GM12801 (cell line): ENCODE results near the gene NDUFS7.

ENCODE experiments used
- TF ChIP-seq, protein P1 (sequence below): IDR thresholded peaks from one replicate; pipeline ENCODE4 v1.5.1; 2011; ENCODE audit warnings: control low read depth; ENCODE audit not compliant: insufficient read length; ENCODE audit errors: extremely low read depth

NDUFS7 gene

GRCh38 chr19:1353144-1353543, 30.6 kb upstream of the NDUFS7 start:
- TF ChIP-seq, protein P1, sequence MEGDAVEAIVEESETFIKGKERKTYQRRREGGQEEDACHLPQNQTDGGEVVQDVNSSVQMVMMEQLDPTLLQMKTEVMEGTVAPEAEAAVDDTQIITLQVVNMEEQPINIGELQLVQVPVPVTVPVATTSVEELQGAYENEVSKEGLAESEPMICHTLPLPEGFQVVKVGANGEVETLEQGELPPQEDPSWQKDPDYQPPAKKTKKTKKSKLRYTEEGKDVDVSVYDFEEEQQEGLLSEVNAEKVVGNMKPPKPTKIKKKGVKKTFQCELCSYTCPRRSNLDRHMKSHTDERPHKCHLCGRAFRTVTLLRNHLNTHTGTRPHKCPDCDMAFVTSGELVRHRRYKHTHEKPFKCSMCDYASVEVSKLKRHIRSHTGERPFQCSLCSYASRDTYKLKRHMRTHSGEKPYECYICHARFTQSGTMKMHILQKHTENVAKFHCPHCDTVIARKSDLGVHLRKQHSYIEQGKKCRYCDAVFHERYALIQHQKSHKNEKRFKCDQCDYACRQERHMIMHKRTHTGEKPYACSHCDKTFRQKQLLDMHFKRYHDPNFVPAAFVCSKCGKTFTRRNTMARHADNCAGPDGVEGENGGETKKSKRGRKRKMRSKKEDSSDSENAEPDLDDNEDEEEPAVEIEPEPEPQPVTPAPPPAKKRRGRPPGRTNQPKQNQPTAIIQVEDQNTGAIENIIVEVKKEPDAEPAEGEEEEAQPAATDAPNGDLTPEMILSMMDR = no peak

DNA sequence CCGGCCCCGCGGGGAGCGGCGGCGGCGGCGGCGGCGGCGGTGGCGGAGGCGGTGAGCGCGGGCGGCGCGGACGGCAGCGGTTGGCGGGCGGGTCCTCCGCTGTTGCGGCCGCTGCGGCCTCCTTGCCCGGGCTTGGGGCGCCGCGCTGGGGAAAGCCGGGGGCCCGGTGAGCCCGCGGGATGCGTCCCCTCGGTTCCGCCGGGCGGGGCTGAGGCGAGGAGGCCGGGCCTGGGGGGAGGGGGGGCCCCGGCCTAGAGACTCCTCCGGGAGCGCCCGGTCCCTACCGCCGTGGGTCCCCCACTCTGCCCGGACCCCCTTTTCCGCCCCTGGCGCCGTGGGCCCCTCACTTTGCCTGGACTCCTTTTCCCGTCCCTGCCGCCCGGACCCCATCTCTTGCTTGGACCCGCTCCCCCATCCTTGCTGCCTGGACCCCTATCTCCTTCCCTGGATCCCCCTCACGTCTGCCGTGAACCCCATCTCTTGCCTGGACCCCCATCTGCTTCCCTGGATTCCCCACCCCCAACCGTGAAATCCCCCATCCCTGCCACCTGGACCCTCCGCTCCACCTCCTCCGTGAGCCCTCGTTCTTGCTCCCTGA, 28.6 kb upstream of the NDUFS7 start:
- TF ChIP-seq, protein P1 = no peak

DNA sequence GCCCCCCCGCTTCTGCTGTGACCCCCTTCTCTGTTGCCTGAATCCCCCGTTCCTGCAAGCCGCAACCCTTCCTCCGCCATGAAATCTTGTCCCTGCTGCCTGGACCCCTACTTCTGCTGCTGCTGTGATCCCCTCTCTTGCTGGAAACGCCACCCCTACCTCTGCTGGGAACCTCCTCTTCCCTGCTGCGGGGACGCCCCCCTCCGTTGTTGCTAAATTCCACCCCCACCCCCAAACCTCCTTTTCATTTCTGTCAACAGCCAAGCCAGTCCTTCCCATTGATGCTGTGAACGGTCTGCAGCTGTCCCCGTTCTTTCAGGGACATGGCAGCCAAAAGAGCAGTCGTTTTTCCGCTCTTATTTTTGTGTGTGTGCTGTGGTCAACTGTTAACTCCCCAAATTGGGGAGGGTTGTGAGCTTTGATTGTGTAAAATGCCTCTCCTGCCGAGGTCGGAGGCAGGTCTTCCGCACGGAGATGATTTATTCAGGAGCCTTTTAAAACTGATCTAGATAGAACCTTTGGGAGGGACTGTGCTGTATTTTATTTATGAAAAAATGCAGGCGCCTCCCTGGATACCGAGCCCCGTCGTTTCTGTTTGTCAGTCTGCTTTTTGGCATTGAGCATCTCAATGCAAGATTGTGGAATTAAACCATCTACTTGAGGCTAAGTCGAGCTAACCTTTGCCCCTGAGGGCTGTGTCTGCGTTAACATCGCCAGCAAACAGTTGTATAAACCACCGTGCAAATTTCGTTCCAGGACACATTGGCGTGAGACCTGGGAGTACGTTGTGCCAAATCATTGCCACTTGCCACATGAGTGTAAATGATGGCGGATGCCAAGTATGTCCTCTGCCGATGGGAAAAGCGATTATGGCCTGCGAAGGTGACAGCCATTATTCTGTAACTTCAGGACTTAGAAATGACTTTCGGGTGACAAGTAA, 27.9 kb upstream of the NDUFS7 start:
- TF ChIP-seq, protein P1 = no peak

- TF ChIP-seq, protein P1 = no peak
These were observed 27.2 kb upstream of the NDUFS7 start for GRCh38 chr19:1356508-1356865.

DNA sequence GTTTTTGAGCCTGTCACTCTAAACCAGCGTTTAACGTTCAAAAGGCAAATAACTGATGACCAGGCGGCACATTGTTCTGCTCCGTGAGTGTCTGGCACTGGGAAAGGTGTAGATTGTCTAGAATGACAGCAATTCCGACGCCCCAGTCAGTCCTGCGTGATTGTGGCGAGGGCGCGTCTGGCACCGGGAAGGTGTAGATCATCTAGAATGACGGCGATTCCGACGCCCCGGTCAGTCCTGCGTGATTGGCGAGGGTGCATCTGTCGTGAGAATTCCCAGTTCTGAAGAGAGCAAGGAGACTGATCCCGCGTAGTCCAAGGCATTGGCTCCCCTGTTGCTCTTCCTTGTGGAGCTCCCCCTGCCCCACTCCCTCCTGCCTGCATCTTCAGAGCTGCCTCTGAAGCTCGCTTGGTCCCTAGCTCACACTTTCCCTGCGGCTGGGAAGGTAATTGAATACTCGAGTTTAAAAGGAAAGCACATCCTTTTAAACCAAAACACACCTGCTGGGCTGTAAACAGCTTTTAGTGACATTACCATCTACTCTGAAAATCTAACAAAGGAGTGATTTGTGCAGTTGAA, 26.1 kb upstream of the NDUFS7 start:
- TF ChIP-seq, protein P1 = no peak

DNA sequence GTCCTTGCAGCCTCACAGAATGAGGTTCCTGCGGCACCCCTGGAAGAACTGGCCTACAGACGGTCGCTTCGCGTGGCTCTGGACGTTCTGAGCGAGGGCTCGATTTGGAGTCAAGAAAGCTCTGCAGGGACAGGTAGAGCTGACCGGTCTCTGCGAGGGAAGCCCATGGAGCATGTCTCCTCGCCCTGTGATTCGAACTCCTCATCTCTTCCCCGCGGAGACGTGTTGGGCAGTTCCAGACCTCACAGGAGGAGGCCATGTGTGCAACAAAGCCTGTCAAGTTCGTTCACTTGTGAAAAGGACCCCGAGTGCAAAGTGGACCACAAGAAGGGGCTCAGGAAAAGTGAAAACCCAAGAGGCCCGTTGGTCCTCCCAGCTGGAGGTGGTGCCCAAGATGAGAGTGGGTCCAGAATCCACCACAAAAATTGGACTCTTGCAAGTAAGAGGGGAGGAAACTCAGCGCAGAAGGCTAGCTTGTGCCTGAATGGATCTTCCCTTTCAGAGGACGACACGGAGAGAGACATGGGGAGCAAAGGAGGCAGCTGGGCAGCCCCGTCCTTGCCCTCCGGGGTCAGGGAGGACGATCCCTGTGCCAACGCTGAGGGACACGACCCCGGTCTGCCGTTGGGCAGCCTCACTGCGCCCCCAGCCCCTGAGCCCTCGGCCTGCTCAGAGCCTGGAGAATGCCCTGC, 23.4 kb upstream of the NDUFS7 start:
- TF ChIP-seq, protein P1 = no peak

- TF ChIP-seq, protein P1 = no peak
These were observed 22.8 kb upstream of the NDUFS7 start for GRCh38 chr19:1360818-1361461.
